ENCODE data around the gene ASS1.

The ASS1 gene

DNA sequence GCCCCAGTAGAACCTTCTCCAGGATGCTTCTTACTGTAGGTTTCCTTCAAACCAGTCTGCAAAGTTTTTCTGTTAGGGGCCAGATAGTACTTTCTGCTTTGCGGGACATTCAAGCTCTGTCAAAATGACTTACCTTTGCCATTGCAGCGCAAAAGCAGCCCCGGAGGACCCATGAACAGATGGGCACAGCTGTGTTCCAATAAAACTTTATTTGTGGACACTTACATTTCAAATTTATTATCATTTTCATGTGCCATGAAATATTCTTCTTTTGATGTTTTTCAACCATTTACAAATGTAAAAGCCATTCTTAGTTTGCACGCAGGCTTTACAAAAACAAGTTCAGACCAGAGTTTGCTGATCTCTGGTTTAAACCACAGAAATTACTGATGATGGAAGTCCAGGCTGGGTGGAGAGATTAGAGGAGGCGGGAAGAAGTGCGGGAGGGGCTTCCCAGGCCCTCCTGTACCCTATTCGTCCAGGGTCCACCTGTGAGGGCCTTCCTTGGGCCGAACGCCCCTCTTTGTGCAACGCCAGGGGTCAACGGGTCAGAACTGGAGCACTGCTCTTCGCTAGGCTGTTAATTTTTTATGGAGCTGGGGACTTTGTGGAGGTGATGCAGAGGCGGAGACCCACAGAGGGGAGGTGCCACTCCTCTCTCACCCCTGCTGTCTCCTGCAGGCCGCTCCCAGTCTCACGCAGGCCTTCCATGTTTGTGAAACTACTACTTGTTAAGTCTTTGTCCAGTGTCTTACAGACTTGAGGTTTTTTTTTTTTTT is 7.6 kb upstream of the ASS1 start:
- peak; percentile 13 for DNase-seq

DNA sequence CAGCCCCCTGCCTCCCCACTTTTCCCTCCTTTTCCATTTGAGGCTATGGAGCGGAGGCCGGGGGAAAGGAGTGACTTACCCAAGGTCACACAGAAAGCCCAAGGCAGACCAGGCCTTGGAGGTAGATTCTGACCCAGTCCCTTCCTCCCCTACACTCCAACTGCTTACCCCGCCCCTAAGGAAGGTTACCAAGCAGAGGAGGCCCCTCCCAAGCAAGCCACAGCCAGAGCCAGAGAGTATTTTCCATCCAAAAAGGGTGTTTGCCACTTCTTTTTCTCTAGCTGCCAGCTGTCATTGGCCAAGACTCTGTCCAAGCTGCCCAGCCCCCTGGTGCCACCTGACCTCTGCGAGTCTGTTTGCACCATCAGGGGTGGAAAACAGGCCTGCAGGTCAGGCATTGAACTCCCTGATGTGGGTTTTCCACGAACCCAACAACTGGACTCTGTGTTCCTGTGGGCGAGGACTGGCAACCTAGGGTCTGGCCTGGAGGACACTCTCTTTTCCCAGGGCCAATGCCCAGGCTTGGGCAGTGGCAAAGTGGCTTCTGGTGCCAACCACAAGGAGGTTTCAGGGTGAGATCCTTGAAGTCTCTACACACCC is 6.3 kb upstream of the ASS1 start:
- DNase-seq, result peak; percentile 20

DNA sequence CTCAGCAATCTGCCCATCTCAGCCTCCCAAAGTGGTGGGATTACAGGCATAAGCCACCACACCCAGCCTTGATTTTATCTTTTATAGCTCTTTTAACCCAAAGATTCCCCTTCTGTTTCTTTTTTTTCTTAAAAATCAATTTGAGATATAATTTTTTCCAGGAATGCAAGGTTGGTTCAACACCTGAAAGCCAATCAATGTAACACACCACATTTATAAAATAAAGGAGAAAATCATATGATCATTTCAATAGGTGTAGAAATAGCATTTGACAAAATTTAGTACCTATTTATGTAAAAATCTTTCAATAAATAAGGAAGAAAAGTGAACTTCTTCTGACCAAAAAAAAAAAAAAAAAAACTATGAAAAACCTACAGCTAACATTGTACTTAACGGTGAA is 3.7 kb upstream of the ASS1 start:
- no peak for DNase-seq

DNA sequence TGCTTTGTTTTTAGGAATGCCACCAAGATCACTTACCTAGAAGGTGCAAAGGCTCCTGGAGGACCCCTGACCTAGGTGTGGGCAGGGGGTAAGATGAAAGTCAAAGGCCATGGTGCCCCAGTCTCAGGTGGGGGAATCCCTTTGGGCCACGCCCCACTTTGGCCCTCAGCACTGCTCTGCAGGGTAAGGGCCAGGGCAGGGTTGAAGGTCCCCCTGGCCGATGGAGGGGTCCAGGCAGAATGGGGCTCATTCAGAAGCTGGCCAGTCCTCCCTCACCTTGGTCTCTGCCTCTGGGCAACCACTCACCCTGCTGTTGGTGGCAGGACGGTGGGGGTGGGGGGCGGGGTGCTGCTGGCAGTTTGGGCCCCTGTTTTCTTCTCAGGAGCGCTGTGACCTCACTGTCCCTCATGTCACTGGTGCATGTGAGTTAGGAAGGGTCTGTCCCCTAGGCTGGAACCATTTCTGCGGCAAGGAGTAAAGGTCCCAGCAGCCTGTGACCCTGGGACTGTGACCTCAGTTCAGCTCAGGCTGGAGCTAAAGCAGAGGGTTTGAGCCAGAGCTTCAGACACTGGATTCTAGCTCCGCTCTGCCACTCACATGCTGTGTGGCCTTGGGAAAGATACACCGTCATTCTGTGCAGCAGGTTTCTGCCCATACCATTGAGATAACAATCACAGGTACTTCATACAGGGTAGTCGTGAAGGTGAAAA is 1.9 kb upstream of the ASS1 start:
- no peak for DNase-seq

DNA sequence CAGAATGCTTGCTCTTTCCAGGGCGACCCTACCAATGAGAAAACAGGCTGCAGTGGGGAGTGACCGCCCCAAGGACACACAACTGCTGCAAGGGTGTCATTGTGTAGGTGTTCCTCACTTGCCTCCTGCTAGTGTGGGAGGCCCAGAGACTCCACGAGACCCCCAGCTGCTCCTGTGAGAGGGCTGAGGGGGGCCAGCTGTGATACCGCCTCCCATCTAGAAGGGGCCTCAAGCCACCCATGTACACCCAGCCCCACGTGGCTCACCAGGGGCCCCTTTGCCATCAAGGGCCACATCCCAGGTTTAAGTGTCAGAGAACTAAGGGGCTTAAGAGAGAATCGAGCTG is 1.3 kb upstream of the ASS1 start:
- peak; percentile 17 for DNase-seq

DNA sequence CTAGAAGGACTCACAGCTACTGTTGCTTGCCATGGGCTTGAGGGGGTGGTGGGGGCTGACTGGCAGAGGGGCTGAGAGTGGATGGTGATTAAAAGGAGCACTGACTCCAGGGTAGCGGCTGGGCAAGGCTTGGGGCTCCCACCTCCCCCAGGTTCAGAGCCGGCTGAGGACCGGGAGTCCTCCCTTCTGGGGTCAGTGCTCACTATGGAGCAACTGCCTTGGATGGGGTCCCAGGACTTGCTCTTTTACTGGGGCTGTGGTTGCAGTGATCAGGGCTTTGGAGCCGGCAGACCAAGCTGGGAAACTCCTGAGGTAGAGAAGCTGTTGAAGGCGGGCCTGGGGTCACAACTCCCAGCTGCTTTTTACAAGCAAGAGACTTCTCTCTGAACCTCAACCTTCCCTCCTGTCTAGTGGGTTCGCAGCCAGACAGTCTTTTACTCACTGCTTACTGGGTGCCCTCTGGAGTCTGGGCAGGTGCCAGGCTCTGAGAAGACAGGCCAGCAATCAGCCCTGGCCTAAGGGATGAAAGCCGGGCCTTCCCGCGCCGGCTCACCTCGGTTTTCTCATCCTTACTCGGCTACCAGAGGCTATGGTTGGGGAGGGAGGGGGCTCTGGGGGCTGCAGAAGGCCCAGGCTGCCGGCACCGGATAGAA is 795 bp upstream of the ASS1 start:
- DNase-seq, result no peak

DNA sequence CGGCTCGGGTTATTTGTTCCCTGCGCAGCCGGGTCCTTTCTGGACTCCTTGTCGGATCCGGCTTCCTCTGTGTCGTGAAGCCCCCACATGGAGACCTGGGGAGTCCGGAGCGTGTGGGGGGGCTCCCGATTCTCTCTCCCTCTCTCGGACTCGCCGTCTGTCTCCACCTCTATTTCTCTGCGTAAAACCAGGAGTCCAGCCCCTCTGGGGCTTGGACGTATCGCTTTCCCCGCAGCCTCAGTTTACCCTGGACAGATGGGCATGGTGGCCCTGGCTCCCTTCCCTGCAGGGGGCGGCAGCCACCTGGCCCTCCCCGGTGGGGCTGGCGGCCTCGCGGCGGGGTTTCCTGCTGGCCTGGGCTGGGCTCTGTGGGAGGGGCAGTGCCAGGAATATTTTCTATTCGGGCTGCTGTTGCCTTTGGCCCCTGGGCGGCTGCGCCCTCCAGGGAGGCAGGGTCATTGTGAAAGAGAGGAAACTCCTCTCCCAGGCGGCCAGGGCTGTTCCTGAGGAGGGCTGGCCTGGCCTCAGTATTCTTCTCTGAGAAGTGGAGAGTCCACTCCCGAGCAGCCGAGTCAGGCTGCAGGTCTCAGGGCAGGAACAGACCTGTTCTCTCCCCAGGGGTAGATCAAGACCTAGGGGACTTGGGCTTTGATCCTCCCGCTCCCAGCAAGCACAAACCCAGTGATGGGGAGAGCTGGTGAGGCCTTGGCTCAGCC is 665 bp downstream of the ASS1 start:
- DNase-seq, result peak; percentile 38

DNA sequence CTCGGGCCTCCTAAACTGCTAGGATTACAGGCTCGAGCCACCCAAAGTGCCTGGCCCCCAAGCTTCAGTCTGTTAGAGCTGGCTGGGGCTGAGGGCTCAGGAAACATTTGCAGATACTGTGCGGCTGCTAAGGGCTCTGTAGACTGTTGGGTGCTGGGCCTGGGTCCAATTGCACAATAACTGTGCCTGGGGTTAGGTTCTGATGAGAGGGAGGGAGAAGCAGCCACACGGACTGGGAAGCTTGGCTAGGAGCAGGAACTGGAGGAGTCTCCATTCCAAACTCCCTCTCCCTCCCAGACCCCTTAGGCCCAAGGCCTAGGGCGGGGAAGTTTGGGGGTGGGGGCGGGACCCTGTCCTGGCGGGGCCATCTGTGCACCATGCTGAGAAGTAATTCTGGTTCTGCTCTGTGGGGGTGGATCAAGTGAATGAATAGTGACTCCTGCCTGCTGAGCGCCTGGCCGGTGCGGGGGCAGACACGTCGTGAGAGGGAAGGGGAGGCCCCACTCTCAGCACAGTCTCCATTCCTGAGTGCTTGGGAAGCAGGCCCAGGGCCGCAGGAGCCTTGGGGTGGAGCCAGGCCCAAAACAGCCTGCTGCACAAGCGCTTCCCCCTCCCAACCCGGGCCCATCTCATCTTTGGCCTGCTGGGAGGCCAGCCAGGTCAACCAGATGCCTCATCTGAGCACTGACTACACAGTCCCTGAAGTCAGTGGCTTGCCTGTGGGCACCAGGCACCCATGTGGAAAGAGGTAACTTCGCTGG is 1.5 kb downstream of the ASS1 start:
- DNase-seq, result peak; percentile 91

DNA sequence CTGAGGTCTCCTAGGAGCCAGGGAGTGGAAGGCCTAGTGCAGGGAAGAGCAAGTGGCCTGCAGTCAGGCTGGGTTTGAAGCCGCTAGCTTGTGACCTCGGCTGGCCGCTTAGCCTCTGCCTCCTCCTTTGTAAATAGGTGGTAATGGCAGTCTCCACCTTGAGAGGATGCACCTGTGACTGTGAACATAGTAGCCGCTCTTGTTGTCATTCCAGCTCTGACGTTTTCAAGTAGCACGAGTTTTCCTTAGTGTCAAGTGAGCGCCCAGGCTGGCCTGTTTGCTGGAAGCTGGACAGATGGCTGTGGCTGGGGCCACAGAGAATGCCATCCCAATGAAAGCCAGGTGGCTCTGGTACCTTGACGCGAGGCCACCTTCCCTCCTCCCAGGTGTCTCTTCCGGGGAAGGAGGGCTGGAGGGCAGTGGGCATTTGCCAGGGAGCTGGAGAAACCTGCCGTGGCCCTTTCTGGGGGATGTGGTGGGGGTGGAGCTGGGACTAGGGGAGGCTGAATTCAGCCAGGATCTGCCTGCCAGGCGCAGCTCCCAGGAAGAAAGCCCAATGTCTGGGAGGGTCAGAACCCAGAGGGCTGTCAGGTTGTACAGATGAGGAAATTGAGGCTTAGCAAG is 2.5 kb downstream of the ASS1 start:
- DNase-seq, result no peak

DNA sequence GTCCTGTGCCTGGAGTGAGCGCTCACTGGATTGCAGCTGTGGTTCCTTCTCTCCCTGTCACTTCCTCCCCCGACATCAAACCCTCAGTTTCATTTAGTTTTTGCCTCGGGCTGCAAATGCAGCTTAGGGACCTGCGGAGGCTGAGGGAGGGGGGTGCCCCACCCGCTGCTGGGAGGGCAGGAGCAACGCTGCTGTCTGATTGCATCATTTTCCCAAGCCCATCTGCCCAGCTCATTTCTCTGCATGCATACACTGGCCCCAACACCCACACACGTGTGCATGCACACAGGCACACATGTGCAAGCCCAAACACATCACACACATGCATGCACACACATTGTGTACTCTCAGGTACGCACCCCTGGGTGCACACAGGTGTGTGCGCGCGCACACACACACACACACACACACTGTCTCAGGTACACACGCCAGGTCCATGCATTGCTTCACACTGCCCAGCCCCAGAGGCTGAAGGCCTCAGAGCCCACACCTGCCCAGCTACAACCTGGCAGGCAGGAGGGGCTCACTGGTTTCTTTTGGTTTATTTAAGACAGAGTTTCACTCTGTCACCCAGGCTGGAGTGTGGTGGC is 3.4 kb downstream of the ASS1 start:
- no peak for DNase-seq

DNA sequence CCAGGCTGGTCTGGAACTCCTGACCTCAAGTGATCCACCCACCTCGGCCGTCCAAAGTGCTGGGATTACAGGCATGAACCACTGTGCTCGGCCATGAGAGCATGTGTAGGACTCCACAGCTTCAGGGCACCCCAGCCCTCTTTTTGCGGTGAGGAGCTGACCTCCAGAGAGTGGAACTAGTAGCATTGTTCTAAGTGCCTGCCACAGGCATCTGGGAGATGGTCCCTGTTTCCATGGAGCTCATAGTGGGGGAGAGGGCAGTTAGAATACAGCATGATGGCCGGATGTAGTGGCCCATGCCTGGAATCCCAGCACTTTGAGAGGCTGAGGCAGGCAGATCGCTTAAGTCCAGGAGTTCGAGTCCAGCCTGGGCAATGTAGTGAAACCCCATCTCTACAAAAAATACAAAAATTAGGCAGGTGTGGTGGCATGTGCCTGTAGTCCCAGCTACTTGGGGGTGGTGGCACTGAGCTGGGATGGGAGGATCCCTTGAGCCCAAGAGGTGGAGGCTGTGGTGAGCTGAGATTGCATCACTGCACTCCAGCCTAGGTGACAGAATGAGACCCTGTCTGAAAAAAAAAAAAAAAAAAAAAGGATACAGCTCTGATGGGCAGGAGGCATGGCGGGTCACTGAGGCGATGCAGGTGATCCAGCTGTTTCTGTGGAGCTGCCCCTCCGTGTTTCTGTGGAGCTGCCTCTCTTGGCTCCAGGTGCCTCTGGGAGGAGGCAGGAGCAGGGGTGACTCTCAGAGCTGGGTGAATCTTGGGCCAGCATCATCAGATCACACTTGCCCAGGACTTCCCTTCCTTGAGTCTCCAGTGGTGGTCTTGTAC is 4.2 kb downstream of the ASS1 start:
- no peak for DNase-seq

DNA sequence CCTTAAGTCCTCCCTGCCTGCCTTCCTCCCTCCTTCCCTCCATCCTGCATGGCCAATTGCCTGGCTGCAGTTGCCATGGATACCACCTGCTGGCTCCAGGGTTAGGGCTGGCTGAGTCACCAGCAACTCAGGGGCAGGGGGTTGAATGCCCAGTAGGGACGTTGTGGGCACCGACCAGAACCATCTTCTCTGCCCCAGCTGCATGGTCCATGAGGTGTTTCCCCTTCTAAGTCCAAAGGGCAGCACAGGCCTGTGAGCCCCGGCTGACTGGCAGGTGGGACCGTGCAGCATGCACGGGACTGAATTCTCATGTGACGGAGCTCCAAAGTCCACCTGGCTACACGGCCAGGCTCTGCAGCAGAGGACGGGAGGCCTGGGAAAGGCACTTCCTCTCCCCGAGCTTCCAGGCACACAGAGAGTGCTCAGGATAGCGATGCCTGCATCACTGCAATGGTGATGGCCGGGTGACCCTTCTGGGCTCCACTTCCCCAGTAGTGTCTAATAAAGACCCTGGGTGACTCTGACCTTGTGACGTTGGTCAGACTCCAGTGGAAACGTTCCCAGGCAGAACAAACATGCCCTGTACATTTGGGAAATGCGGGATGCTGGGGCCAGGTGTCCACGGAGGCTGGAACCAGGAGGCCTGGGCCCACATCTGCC is 5.7 kb downstream of the ASS1 start:
- no peak for DNase-seq

DNA sequence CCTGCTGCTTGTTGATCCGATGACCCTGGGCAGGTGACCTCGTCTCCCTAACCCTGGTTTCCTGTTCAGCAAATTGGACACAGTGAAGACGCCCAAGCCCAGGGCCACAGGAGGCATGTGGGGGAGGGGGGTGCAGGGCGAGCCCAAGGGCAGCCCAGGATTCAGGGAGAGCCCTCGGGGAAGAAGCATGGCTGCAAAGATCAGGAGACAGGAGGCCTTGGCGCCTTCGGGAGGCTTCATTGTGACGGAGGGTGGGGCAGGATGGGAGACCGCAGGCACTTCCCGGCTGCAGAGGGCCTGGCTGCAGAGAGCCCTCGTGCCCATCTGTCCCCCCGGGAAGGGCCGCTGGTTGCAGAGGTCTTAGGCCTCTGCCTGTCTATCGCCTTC is 6.2 kb downstream of the ASS1 start:
- no peak for DNase-seq

DNA sequence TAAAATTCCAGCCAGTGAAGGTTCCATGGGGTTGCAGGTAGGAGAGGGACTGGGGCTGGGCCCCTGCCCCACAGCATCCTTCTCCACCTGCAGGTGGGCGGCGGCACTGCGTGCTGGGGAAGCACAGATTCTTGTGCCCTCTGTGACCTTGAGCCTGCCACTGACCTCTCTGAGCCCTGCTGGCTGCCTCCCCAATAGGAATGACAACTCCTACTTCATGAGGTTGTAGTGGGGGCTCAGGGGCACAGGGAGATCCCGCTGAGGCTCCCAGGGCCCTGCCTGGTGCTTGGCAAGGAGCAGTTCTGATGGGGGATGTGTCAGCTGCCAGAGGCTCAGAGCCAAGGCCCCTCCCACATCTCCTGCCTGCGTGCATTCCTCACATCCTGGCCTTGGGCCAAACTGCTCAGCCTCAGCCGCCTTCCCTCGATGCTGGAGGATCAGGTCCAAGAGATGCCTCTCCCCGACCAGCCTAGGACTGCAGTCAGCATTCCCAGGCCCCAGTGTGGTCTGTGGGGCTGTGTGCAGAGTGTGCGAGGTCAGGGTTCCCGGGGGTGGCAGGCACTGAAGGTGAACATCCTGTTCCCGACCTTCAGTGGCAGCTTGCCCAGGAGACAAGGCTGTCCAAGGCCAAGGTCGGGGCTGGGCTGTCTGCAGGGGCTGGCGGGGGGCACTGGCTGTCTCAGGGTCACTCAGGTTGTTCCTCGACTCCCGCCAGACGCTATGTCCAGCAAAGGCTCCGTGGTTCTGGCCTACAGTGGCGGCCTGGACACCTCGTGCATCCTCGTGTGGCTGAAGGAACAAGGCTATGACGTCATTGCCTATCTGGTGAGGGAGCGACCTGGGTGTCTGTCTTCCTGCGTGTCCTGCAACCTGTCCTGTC is 7.0 kb downstream of the ASS1 start:
- peak; percentile 85 for DNase-seq

DNA sequence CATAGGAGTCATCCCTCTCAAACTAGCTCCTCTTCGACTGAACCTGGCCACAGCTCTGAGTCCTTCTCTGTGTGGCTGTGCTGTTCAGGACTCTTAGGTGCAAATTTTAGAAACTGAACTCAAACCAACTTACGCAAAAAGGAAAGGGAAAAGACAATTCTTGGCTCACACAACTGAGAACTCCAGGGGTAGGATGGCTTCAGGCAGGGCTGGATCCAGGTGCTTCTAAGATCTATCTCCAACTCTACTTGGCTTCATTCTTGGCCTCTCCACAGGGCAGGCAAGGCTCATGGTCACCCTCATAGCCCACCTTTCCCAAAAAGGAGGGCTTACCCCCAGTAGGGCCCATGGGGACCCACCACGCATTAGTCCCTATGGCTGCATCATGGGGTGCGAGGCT is 8.1 kb downstream of the ASS1 start:
- DNase-seq, result no peak

DNA sequence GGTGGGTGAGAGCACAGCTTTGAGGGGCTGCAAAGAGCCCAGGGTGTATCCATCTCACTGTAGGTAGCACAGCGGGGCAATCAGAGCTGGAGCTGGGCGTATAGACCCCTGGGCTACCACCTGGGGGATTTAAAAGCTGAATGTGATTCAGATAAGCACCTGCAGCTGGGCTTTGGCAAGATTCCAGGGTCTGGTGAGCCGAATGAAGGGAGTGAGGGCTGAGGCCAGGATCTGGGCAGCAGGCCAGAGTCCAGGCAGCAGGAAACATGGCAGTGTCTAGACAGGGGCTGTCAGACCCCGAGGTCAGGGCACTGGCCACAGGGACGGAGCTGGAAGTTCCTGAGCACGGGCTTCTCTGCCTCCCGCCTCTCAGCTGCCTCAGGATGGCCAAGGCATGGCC is 8.7 kb downstream of the ASS1 start:
- no peak for DNase-seq

DNA sequence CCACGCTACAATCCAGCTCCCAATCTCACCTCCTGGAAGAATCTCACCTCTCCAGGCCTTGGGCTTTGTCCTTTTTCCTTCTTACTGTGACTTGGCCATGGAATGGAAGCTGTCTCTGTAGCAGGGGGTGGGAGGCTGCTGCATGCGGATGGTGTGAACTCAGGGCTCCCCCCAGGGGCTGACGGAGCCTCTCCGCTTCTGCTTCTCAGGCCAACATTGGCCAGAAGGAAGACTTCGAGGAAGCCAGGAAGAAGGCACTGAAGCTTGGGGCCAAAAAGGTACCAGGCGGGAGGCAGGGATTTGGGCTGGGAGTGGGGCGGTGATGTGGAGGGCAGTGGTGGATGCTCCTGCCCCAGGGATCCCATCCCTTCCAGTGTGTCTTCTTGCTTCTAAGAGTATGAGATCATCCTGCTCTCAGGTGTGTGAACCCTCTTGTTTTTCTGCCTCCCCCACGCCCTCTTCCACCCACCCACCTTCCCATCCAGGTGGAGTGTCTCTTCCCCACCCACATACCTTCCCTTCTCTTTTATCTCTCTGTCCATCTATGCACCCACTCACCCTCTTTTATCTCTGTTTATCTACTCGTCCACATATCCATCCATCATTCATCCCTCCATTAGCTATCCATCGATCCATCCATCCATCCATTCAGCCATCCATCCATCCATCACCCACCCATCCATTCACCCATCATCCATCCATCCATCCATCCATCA is 9.5 kb downstream of the ASS1 start:
- DNase-seq, result no peak

DNA sequence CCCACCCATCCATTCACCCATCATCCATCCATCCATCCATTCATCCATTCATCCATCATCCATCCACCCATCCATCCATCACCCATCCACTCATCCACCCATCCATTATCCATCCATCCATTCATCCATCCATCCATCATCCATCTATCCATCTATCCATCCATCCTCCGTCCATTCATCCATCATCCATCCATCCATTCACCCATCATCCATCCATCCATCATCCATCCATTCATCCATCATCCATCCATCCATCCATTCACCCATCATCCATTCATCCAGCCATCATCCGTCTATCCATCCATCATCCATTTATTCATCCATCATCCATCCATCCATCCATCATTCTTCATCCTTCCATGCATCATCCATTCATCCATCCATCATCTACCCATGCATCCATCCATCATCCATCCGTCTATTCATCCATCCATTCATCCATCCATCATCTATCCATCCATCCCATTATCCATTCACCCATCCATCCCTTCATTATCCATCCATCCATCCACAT is 10.1 kb downstream of the ASS1 start:
- no peak for DNase-seq

Measured in left hindlimb (tissue), 1 donor.